ENCODE data around the gene CCDC6.

Gene CCDC6

DNA sequence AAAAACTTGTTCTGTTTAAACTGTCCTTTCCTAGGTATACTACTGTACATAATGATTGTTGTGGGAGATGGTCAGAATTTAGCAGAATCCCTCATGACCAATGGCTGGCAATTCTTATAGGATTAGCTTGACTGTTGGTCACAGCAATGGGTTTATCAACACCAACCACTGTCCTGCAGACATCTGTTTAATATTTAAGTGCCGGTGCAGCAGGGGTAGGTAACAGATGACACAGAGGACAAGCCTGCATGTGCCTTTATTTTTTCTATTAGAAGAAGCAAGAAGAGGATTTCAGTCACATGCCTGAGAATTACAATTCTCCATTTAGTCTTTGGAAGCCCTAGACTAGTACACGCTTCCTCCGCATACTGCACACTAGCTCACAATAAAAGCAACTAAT lies 48.4 kb downstream of the CCDC6 start:
- no peak for DNase-seq (ENCODE audit: low read depth)
- TF ChIP-seq, protein P1, sequence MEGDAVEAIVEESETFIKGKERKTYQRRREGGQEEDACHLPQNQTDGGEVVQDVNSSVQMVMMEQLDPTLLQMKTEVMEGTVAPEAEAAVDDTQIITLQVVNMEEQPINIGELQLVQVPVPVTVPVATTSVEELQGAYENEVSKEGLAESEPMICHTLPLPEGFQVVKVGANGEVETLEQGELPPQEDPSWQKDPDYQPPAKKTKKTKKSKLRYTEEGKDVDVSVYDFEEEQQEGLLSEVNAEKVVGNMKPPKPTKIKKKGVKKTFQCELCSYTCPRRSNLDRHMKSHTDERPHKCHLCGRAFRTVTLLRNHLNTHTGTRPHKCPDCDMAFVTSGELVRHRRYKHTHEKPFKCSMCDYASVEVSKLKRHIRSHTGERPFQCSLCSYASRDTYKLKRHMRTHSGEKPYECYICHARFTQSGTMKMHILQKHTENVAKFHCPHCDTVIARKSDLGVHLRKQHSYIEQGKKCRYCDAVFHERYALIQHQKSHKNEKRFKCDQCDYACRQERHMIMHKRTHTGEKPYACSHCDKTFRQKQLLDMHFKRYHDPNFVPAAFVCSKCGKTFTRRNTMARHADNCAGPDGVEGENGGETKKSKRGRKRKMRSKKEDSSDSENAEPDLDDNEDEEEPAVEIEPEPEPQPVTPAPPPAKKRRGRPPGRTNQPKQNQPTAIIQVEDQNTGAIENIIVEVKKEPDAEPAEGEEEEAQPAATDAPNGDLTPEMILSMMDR (conservative IDR thresholded peaks at IDR 0.05; ENCODE audit: low read depth, low read length): no peak
- no peak overlapping the region for H3K4me3 ChIP-seq (ENCODE audit: low read depth, low read length)

DNA sequence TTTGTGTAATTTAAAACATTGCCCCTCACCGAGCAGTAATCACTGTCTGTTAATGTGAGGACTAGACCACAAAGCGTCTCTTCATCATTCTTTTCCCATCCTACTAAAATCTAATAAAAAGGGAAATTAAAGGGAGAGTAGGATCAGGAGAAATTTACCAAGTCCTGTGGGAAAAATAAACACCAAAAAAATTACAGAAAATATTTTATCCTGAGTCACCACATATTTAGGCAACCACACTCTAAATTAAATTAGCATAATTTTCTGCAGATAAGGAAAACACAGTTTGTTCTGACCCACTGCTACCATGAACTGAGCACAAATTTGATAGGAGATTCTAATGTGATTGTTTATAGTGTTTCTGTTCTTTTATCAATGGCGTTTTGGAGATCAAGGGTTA lies 49.3 kb downstream of the CCDC6 start:
- H3K4me3 ChIP-seq (ENCODE audit: low read depth, low read length): no peak overlapping the region
- DNase-seq (ENCODE audit: low read depth): no peak
- TF ChIP-seq, protein P1 (conservative IDR thresholded peaks at IDR 0.05; ENCODE audit: low read depth, low read length): no peak

DNA sequence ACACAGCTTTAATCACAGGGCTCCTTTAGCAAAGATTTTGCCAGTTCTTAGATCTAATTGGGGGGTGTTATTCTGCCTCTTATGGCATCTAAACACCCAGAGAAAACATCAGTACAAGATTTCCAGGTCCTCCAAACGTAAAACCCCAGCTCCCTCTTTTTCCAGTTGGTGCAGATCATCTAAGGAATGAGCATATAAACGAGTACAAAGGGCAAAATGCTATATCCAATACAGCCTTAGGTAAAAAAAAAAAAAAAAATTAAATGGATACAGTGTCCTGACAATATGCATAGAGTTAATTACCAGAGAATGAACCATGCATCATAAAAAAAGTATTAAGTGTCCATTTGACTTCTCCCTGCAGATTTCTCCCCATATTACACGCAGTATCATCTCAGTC lies 50.3 kb downstream of the CCDC6 start:
- no peak for DNase-seq (ENCODE audit: low read depth)
- TF ChIP-seq, protein P1 (conservative IDR thresholded peaks at IDR 0.05; ENCODE audit: low read depth, low read length): no peak
- no peak overlapping the region for H3K4me3 ChIP-seq (ENCODE audit: low read depth, low read length)

DNA sequence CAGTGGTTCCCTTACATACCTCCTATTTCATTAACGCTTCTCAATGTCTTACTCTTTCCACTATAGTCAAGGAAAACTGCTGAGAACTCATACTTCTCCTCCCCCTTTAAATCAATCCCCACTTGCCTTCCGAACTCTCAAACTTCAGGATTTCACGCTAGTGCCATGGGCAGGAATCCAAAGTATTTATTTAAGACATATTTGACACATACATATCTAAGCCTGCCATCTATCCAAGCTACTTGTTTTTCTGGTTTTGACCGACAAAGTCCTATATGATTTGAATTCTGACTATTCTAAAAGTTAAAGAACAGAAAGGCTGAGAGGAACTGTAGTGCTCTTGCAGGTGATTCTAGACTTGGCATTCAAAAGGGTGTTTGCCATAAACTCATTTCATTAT lies 51.8 kb downstream of the CCDC6 start:
- DNase-seq (ENCODE audit: low read depth): no peak
- no peak overlapping the region for H3K4me3 ChIP-seq (ENCODE audit: low read depth, low read length)
- TF ChIP-seq, protein P1 (conservative IDR thresholded peaks at IDR 0.05; ENCODE audit: low read depth, low read length): no peak

DNA sequence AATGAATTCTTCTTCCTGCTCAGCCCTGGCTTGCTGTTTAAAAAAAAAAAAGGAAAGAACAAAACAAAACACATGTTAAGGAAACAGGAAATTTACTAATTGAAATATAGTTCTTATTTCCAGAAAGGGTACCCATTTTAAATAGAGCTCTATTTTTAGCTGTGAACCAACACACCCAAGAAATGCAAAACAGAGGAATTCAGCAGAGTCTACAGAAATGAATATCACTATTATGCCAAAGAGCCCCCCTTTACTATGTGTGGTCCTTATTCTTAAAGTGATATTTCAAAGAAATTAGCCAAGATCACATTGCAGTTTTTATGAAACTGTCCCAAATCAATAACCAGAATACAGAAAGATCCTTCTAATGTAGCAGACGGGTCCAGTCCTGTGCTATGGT lies 53.7 kb downstream of the CCDC6 start:
- no peak for DNase-seq (ENCODE audit: low read depth)
- TF ChIP-seq, protein P1 (conservative IDR thresholded peaks at IDR 0.05; ENCODE audit: low read depth, low read length): no peak
- no peak overlapping the region for H3K4me3 ChIP-seq (ENCODE audit: low read depth, low read length)

DNA sequence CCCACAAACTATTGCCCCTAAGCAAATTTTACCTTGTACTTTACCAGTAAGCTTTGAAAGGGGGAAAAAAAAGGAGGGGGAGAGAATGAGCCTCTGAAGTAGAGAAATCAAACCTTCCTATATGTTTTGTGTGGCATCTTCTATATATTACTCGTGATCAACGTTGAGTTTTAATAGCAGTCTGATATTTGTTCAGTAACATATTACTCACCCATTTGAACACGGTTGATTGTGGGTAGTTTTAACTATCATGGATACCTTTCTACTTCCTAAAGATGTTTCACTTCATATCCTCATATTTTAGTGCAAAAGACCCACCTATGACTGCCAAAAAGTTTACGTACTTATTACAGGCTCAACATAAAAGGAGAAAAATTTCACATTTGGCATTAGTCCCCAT lies 54.5 kb downstream of the CCDC6 start:
- DNase-seq (ENCODE audit: low read depth): no peak
- TF ChIP-seq, protein P1 (conservative IDR thresholded peaks at IDR 0.05; ENCODE audit: low read depth, low read length): no peak
- H3K4me3 ChIP-seq (ENCODE audit: low read depth, low read length): no peak overlapping the region

DNA sequence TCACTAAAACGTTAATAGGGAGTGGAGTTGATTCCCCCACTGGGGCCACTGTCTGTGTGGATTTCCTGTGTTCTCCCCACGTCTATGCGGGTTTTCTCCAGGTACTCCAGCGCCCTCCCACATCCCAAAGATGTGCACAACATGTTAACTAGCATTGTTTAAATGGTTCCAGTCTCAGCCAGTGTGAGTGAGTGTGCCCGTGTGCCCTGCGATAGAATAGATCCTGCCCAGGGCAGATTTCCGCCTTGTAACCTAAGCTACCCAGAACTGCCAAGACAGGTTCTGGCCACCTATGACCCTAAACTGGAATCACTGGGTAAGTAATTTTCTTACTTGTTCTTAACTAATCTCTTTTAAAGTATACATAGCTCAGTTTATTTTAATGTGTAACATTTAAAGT lies 58.5 kb downstream of the CCDC6 start:
- no peak overlapping the region for H3K4me3 ChIP-seq (ENCODE audit: low read depth, low read length)
- TF ChIP-seq, protein P1 (conservative IDR thresholded peaks at IDR 0.05; ENCODE audit: low read depth, low read length): no peak
- no peak for DNase-seq (ENCODE audit: low read depth)
